ENCODE measurements around the gene CCNG1.

- TF ChIP-seq CTCF (IDR thresholded peaks at IDR 0.05) (no peak), POLR2AphosphoS5 (IDR thresholded peaks at IDR 0.05; ENCODE audit: insufficient read depth in 1 of 2, low read depth in 1 of 2) (no peak)
Observed at GRCh38 chr5:163453705-163454104, 16.3 kb downstream of the CCNG1 start.
